H9 (cell line): Measurements from ENCODE around the gene ABHD8. TPM values are rescaled to one million over a fixed set of nuclear protein-coding genes. Genes with fewer than 3 reads are reported as not detected.

Experiments used
- DNase-seq: peaks from one replicate; pipeline ENCODE4 v3.0.0-alpha.2; 2017
- H2AFZ ChIP-seq: one replicate; pipeline ENCODE4 v1.6.1; 2013; ENCODE audit warnings: mild to moderate bottlenecking, low read length, control low read depth, moderate library complexity
- H2AK5ac ChIP-seq: 2 replicates; pipeline ENCODE4 v1.6.1; 2013; ENCODE audit warnings: low read length, control low read depth, mixed read lengths; ENCODE audit not compliant: insufficient read length
- H2BK120ac ChIP-seq: one replicate; pipeline ENCODE4 v1.6.1; 2013; ENCODE audit warnings: low read depth, mild to moderate bottlenecking, low read length, control low read depth, inconsistent platforms; ENCODE audit not compliant: poor library complexity, severe bottlenecking
- H2BK12ac ChIP-seq: 2 replicates; pipeline ENCODE4 v1.6.1; 2013; ENCODE audit warnings: low read length, control low read depth, mixed read lengths, low read depth; ENCODE audit not compliant: insufficient read length
- H2BK15ac ChIP-seq: 2 replicates; pipeline ENCODE4 v1.6.1; 2013; ENCODE audit warnings: low read depth, low read length, control low read depth
- H2BK20ac ChIP-seq: one replicate; pipeline ENCODE4 v1.6.1; 2013; ENCODE audit warnings: low read depth, mild to moderate bottlenecking, low read length, control low read depth, inconsistent platforms; ENCODE audit not compliant: poor library complexity, severe bottlenecking
- H2BK5ac ChIP-seq: 2 replicates; pipeline ENCODE4 v1.6.1; 2013; ENCODE audit warnings: low read length, control low read depth, mixed read lengths; ENCODE audit not compliant: insufficient read length
- H3K14ac ChIP-seq: 2 replicates; pipeline ENCODE4 v1.6.1; 2013; ENCODE audit warnings: low read length, control low read depth; ENCODE audit not compliant: insufficient read depth
- H3K18ac ChIP-seq: 2 replicates; pipeline ENCODE4 v1.6.1; 2013; ENCODE audit warnings: low read depth, mild to moderate bottlenecking, mixed read lengths, low read length, control low read depth; ENCODE audit not compliant: insufficient read length
- H3K23ac ChIP-seq: 2 replicates; pipeline ENCODE4 v1.6.1; 2013; ENCODE audit warnings: low read length, control low read depth, mixed read lengths, low read depth; ENCODE audit not compliant: insufficient read length
- H3K23me2 ChIP-seq: 2 replicates; pipeline ENCODE4 v1.6.1; 2013; ENCODE audit warnings: low read depth, mild to moderate bottlenecking, mixed read lengths, low read length, control low read depth; ENCODE audit not compliant: insufficient read length, poor library complexity, severe bottlenecking
- H3K27ac ChIP-seq: 2 replicates; pipeline ENCODE4 v1.5.1; 2013; ENCODE audit warnings: low read length, control low read depth, mixed read lengths, low read depth; ENCODE audit not compliant: insufficient read length
- H3K27me3 ChIP-seq: 2 replicates; pipeline ENCODE4 v1.6.1; 2013; ENCODE audit warnings: low read length, control low read depth, inconsistent platforms; ENCODE audit not compliant: insufficient read depth
- H3K4ac ChIP-seq: 2 replicates; pipeline ENCODE4 v1.6.1; 2013; ENCODE audit warnings: low read depth, mild to moderate bottlenecking, control low read depth, inconsistent platforms, low read length, moderate library complexity
- H3K4me1 ChIP-seq: 2 replicates; pipeline ENCODE4 v1.6.1; 2013; ENCODE audit warnings: low read length, control low read depth, inconsistent platforms; ENCODE audit not compliant: insufficient read depth
- H3K4me2 ChIP-seq: 2 replicates; pipeline ENCODE4 v1.6.1; 2013; ENCODE audit warnings: low read length, control low read depth, mixed read lengths; ENCODE audit not compliant: insufficient read length, insufficient read depth
- H3K56ac ChIP-seq: 2 replicates; pipeline ENCODE4 v1.6.1; 2013; ENCODE audit warnings: low read depth, mild to moderate bottlenecking, mixed read lengths, low read length, control low read depth; ENCODE audit not compliant: insufficient read length
- H3K79me1 ChIP-seq: 2 replicates; pipeline ENCODE4 v1.6.1; 2013; ENCODE audit warnings: low read depth, mild to moderate bottlenecking, moderate library complexity, low read length, control low read depth, inconsistent platforms; ENCODE audit not compliant: insufficient read depth, poor library complexity, severe bottlenecking
- H3K79me2 ChIP-seq: 2 replicates; pipeline ENCODE4 v1.6.1; 2013; ENCODE audit warnings: low read length, control low read depth, inconsistent platforms; ENCODE audit not compliant: insufficient read depth
- H3K9ac ChIP-seq: 2 replicates; pipeline ENCODE4 v1.6.1; 2013; ENCODE audit warnings: low read length, control low read depth, mixed read lengths; ENCODE audit not compliant: insufficient read length; ENCODE audit errors: extremely low read depth
- H3K9me3 ChIP-seq: one replicate; pipeline ENCODE4 v1.6.1; 2013; ENCODE audit warnings: low read depth, low read length, inconsistent platforms; ENCODE audit not compliant: control insufficient read depth
- H3T11ph ChIP-seq: one replicate; pipeline ENCODE4 v1.6.1; 2013; ENCODE audit warnings: mild to moderate bottlenecking, low read length, control low read depth, inconsistent platforms
- H4K20me1 ChIP-seq: one replicate; pipeline ENCODE4 v1.6.1; 2013; ENCODE audit not compliant: control insufficient read depth, insufficient read length, insufficient read depth
- H4K5ac ChIP-seq: 2 replicates; pipeline ENCODE4 v1.6.1; 2013; ENCODE audit warnings: low read depth, mild to moderate bottlenecking, mixed read lengths, low read length, control low read depth; ENCODE audit not compliant: insufficient read length
- H4K8ac ChIP-seq: replicated peaks from 2 replicates; pipeline ENCODE4 v1.6.1; 2013; ENCODE audit warnings: low read length, control low read depth, mixed read lengths, low read depth; ENCODE audit not compliant: insufficient read length
- H4K91ac ChIP-seq: 2 replicates; pipeline ENCODE4 v1.6.1; 2013; ENCODE audit warnings: low read depth, mild to moderate bottlenecking, moderate library complexity, mixed read lengths, low read length, control low read depth; ENCODE audit not compliant: insufficient read length
- H3K27ac Mint-ChIP-seq, 3 experiments: 2 replicates in 2 of 3; 3 replicates in 1 of 3; pipeline ENCODE4 v1.8.0; 2020 to 2021; ENCODE audit warnings: mixed read lengths in 3 of 3, mild to moderate bottlenecking in 1 of 3, moderate library complexity in 1 of 3
- H3K27me3 Mint-ChIP-seq: 2 replicates; pipeline ENCODE4 v1.8.0; 2021; ENCODE audit warnings: low read depth, mild to moderate bottlenecking, moderate library complexity, mixed read lengths
- H3K36me3 Mint-ChIP-seq, 3 experiments: 2 replicates in 2 of 3; 3 replicates in 1 of 3; pipeline ENCODE4 v1.8.0; 2020 to 2021; ENCODE audit warnings: low read depth in 3 of 3, mixed read lengths in 3 of 3; ENCODE audit not compliant: insufficient read depth in 1 of 3
- H3K4me1 Mint-ChIP-seq, 2 experiments: 2 replicates each; pipeline ENCODE4 v1.8.0; 2020; ENCODE audit warnings: mixed read lengths in 2 of 2
- H3K4me3 Mint-ChIP-seq, 2 experiments: 2 replicates in 1 of 2; 3 replicates in 1 of 2; pipeline ENCODE4 v1.8.0; 2020 to 2021; ENCODE audit warnings: mild to moderate bottlenecking in 2 of 2, mixed read lengths in 2 of 2, moderate library complexity in 1 of 2
- H3K9me3 Mint-ChIP-seq, 2 experiments: 2 replicates in 1 of 2; 3 replicates in 1 of 2; pipeline ENCODE4 v1.8.0; 2020; ENCODE audit warnings: mild to moderate bottlenecking in 2 of 2, mixed read lengths in 2 of 2, moderate library complexity in 1 of 2
- CTCF ChIP-seq: fragments of 200-600 bp; sonication (generic); conservative IDR thresholded peaks from 3 replicates; pipeline ENCODE4 v1.8.0; 2021; ENCODE audit warnings: antibody characterized with exemption, mild to moderate bottlenecking
- WGBS: extraction: QIAGEN DNeasy Blood & Tissue Kit; methylation state at CpG from one replicate; pipeline ENCODE4 v1.1.7; 2013; ENCODE audit warnings: missing lambda C conversion rate, low lambda C conversion rate, mixed read lengths; ENCODE audit not compliant: insufficient read length; ENCODE audit errors: extremely low coverage; 5-methylcytosine and 5-hydroxymethylcytosine counted together
- total RNA-seq: library from RNA; stranded (reverse); gene quantifications from 2 replicates; pipeline ENCODE4 v1.2.1, GENCODE V29; 2021

The ABHD8 gene
- total RNA-seq, 1 experiment from 2014 or later: 11.7 TPM

- no peak overlapping the region for H3K27ac Mint-ChIP-seq
- no peak overlapping the region for H4K91ac ChIP-seq
These were observed 43.0 kb upstream of the ABHD8 start for GRCh38 chr19:17346109-17346671.

More at GRCh38 chr19:17346109-17346671, 43.0 kb upstream of the ABHD8 start:
- peaks cover 9 to 21% (median 12%) of the 10 kb centered on the region in 3 experiments; a peak in 5 of 7 replicates for H3K36me3 Mint-ChIP-seq
- Histone ChIP-seq H3K23ac (no peak overlapping the region), H4K20me1 (no peaks in the 10 kb centered on the region), H2BK20ac (no peak overlapping the region), H2AK5ac (no peak overlapping the region), H3K9me3 (no peaks in the 10 kb centered on the region), H2BK12ac (no peak overlapping the region), H3K4ac (no peak overlapping the region), H4K8ac (no peak overlapping the region), H3K56ac (no peak overlapping the region), H2AFZ (no peak overlapping the region), H2BK120ac (no peak overlapping the region), H4K5ac (no peak overlapping the region), H3T11ph (no peak overlapping the region), H3K27me3 (no peaks in the 10 kb centered on the region), H3K4me1 (no peaks in the 10 kb centered on the region), H3K79me1 (no peaks in the 10 kb centered on the region), H3K4me2 (no peak overlapping the region), H2BK5ac (no peak overlapping the region), H3K18ac (no peak overlapping the region), H3K9ac (no peak overlapping the region), H3K27ac (no peak overlapping the region), H3K14ac (no peak overlapping the region), H3K23me2 (no peaks in the 10 kb centered on the region), H3K79me2 (no peaks in the 10 kb centered on the region), H2BK15ac (no peak overlapping the region)
- peak; percentile 99 for TF ChIP-seq CTCF
- peaks cover 4% of the 10 kb centered on the region; the same call in 1 of the 2 replicates for H3K27me3 Mint-ChIP-seq
- peak; percentile 90 for DNase-seq
- H3K4me1 Mint-ChIP-seq: peaks cover 11 to 21% of the 10 kb centered on the region in 2 experiments
- no CpG with 5 or more reads among the region's 24 CpGs for WGBS
- no peaks in the 10 kb centered on the region; a peak in 1 of 5 replicates for H3K9me3 Mint-ChIP-seq
- H3K4me3 Mint-ChIP-seq: peak overlapping the region in 1 of 2 experiments; percentile 12; a peak in 1 of 5 replicates
